Caco-2 (cell line): ENCODE measurements around the gene PAX9. TPM values are rescaled to one million over a fixed set of nuclear protein-coding genes. Genes with fewer than 3 reads are reported as not detected.

Source experiments
- BruUV-seq: library from RNA; stranded (reverse); fragments of 400-500 nt; replicated peaks from 2 replicates; lab custom pipeline; 2021; lab: Mats Ljungman, UMichigan
- CTCF ChIA-PET: fragments of 300-600 bp; sonication (Branson Sonifier 250); formaldehyde crosslinking; loops from one replicate; lab custom pipeline; 2022; ENCODE audit warnings: antibody characterized with exemption; lab: Charles Lee
- POLR2A ChIA-PET: fragments of 300-600 bp; sonication (Branson Sonifier 250); formaldehyde crosslinking; loops from one replicate; lab custom pipeline; 2022; ENCODE audit warnings: antibody characterized with exemption; lab: Charles Lee
- DNase-seq, 2 experiments: peaks; one replicate each; pipeline versions ENCODE4 v3.0.0 to v3.0.0-alpha.2; 2020 to 2022
- H3K27me3 ChIP-seq: replicated peaks from 2 replicates; pipeline ENCODE4 v1.6.0; 2011; ENCODE audit warnings: low read length; ENCODE audit not compliant: control insufficient read depth, insufficient read depth
- H3K36me3 ChIP-seq: 2 replicates; pipeline ENCODE4 v1.5.1; 2011; ENCODE audit warnings: low read length; ENCODE audit not compliant: control insufficient read depth, insufficient read depth
- H3K4me1 ChIP-seq: fragments of 250-450 bp; sonication (Bioruptor Pico); 2 replicates; pipeline ENCODE4 v1.5.1; 2020; ENCODE audit warnings: mild to moderate bottlenecking
- H3K4me3 ChIP-seq: 2 replicates; pipeline ENCODE4 v1.5.1; 2011; ENCODE audit warnings: low read depth, mild to moderate bottlenecking, control low read depth, low read length
- H3K9me3 ChIP-seq: fragments of 250-450 bp; sonication (Bioruptor Pico); 2 replicates; pipeline ENCODE4 v1.5.1; 2020; ENCODE audit warnings: mild to moderate bottlenecking, moderate library complexity
- H3K27ac Mint-ChIP-seq: one replicate; pipeline ENCODE4 v1.8.0; 2022; ENCODE audit warnings: mixed read lengths; ENCODE audit not compliant: unreplicated experiment
- H3K27me3 Mint-ChIP-seq: one replicate; pipeline ENCODE4 v1.8.0; 2022; ENCODE audit warnings: mixed read lengths; ENCODE audit not compliant: insufficient read depth, unreplicated experiment
- H3K36me3 Mint-ChIP-seq: one replicate; pipeline ENCODE4 v1.8.0; 2022; ENCODE audit warnings: mild to moderate bottlenecking, mixed read lengths; ENCODE audit not compliant: insufficient read depth, unreplicated experiment
- H3K4me1 Mint-ChIP-seq: one replicate; pipeline ENCODE4 v1.8.0; 2022; ENCODE audit warnings: low read depth, mixed read lengths; ENCODE audit not compliant: unreplicated experiment
- H3K4me3 Mint-ChIP-seq: one replicate; pipeline ENCODE4 v1.8.0; 2022; ENCODE audit warnings: mild to moderate bottlenecking, moderate library complexity, mixed read lengths; ENCODE audit not compliant: unreplicated experiment
- H3K9me3 Mint-ChIP-seq: one replicate; pipeline ENCODE4 v1.8.0; 2022; ENCODE audit warnings: mixed read lengths; ENCODE audit not compliant: unreplicated experiment
- intact Hi-C: fragments of 100-400 bp; cut with micrococcal nuclease; formaldehyde crosslinking; loops from one replicate; pipeline ENCODE4 v1.10.0; 2022; ENCODE audit not compliant: unreplicated experiment
- total RNA-seq: library from RNA; stranded (reverse); gene quantifications from 2 replicates; pipeline ENCODE4 v1.2.3, GENCODE V29; 2022
- TF ChIP-seq, protein P1 (sequence below), 2 experiments: fragments of 200-600 bp in 1 of 2; IDR thresholded peaks; 1 replicate in 1 of 2; 2 replicates in 1 of 2; pipeline versions ENCODE4 v1.5.1 to v1.8.0; 2011 to 2022; ENCODE audit warnings: antibody characterized with exemption in 1 of 2, control low read depth in 1 of 2, inconsistent platforms in 1 of 2, low read depth in 1 of 2, low read length in 1 of 2, mild to moderate bottlenecking in 1 of 2, moderate library complexity in 1 of 2; ENCODE audit not compliant: insufficient read depth in 1 of 2, severe bottlenecking in 1 of 2, unreplicated experiment in 1 of 2

PAX9 gene
- total RNA-seq, 1 experiment from 2014 or later: 6.9 TPM

DNA sequence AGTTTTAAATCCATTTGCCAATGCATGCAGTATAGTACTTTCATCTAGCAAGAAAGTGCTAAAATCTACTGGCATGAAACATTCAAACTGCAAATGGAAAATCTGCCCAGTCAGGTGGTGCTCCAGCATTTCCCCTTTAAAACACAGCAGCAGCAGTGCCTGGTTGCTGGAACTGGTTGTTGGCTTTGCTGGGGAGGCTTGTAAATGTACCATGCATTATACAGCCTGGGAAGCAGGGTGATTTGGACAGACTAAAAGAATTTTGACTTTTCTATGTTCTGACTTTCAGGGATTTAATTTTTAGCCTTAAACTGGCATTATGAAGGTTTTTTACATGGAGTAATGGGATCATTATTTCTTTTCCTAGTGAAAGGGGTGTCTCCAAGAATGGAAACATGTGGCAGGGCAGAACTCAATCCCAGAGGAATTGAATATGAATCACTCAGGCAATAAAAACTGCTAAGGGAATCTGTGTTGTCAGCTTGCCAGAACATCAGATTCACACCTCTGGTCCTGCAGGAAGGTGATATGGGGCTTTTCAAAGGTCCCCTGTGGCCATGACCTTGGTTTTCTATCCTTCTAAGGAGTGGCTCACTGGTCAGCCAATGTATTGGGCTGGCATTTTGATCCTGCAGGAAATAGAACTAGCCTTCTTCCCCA is 9.0 kb upstream of the PAX9 start:
- Mint-ChIP-seq H3K27ac (no peak overlapping the region), H3K4me3 (no peak overlapping the region), H3K9me3 (no peaks in the 10 kb centered on the region), H3K4me1 (peaks cover 6% of the 10 kb centered on the region), H3K36me3 (peaks cover 6% of the 10 kb centered on the region), H3K27me3 (no peaks in the 10 kb centered on the region)
- ChIA-PET CTCF (no interaction called here), POLR2A (no interaction called here)
- Histone ChIP-seq H3K9me3 (no peaks in the 10 kb centered on the region), H3K4me1 (0 out of 2 replicates have a peak, but pooled peaks cover 4% of the 10 kb centered on the region), H3K4me3 (no peak overlapping the region), H3K27me3 (no peaks in the 10 kb centered on the region), H3K36me3 (no peaks in the 10 kb centered on the region)
- intact Hi-C loops: no loop called here
- no TSS peak for BruUV-seq
- TF ChIP-seq, protein P1, sequence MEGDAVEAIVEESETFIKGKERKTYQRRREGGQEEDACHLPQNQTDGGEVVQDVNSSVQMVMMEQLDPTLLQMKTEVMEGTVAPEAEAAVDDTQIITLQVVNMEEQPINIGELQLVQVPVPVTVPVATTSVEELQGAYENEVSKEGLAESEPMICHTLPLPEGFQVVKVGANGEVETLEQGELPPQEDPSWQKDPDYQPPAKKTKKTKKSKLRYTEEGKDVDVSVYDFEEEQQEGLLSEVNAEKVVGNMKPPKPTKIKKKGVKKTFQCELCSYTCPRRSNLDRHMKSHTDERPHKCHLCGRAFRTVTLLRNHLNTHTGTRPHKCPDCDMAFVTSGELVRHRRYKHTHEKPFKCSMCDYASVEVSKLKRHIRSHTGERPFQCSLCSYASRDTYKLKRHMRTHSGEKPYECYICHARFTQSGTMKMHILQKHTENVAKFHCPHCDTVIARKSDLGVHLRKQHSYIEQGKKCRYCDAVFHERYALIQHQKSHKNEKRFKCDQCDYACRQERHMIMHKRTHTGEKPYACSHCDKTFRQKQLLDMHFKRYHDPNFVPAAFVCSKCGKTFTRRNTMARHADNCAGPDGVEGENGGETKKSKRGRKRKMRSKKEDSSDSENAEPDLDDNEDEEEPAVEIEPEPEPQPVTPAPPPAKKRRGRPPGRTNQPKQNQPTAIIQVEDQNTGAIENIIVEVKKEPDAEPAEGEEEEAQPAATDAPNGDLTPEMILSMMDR (IDR thresholded peaks at IDR 0.05; ENCODE audit: insufficient read depth in 1 of 2, low read depth in 1 of 2, low read length in 1 of 2, severe bottlenecking in 1 of 2, unreplicated experiment in 1 of 2): no peak
- no peak for DNase-seq

DNA sequence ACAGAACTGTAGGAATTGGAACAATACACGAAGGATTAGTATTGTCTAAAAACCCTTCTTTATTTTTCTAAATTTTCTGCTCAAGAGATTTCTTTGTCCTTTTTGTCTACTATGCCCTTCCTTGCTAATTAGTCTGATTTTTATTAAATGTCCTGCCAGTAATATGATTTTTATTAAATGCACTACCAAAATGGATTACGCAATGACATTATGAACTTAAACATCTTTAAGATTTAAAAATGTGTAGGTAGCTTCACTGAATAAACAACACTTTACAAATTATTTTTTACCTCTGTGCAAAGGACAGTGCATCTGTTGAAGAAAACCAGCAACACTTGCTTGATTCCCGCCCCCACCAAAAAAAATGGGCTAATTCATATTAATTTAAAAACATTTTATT is 8.2 kb upstream of the PAX9 start:
- Mint-ChIP-seq H3K4me3 (no peak overlapping the region), H3K4me1 (peaks cover 1% of the 10 kb centered on the region), H3K27me3 (no peaks in the 10 kb centered on the region), H3K27ac (no peak overlapping the region), H3K36me3 (peaks cover 6% of the 10 kb centered on the region), H3K9me3 (no peaks in the 10 kb centered on the region)
- Histone ChIP-seq H3K4me3 (no peak overlapping the region), H3K36me3 (no peaks in the 10 kb centered on the region), H3K27me3 (no peaks in the 10 kb centered on the region), H3K4me1 (0 out of 2 replicates have a peak, but pooled peaks cover 3% of the 10 kb centered on the region), H3K9me3 (no peaks in the 10 kb centered on the region)
- ChIA-PET CTCF (no interaction called here), POLR2A (no interaction called here)
- intact Hi-C loops: no loop called here
- no TSS peak for BruUV-seq
- DNase-seq: no peak
- TF ChIP-seq, protein P1 (IDR thresholded peaks at IDR 0.05; ENCODE audit: insufficient read depth in 1 of 2, low read depth in 1 of 2, low read length in 1 of 2, severe bottlenecking in 1 of 2, unreplicated experiment in 1 of 2): no peak

DNA sequence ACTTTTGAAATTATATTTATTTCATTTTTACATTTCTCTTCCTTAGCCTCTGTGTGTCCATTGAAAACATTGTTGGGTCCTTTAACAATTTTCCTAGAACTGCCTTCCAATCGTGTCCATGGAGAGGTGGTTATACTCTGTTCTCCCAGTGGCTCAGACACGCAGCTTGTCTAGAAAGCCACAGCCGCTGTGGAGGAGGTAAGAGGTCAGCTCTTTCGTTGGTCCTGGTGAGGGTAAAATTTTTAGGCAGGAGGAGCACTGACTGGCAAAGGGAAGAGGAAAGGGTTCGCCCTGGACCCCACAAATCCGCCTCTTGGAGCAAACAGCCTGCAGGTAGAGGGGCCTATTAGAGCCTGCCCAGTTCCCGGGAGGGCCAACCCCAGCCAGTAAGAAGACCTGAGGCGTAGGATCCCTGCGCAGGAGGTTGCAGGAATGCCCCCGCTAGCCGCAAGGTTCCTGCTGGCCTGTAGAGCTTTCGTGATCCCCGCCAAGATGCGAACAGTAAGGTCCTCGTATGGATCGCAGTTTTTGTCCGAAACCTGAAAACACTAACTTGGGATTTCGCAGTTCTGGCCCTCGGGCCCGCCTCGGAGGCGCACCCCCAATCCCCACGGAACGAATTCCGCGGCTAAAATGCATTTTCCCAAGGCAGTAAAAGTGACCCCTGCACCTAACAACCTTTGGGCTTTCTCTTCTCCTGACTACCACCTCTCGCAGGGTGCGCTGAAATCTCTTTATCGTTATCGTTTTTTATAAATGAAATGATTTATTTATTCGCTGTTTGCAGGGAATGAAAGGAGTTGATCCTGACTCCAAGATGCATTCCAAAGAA is 7.5 kb upstream of the PAX9 start:
- Mint-ChIP-seq H3K9me3 (no peaks in the 10 kb centered on the region), H3K4me3 (no peak overlapping the region), H3K36me3 (peaks cover 6% of the 10 kb centered on the region), H3K27ac (no peak overlapping the region), H3K27me3 (no peaks in the 10 kb centered on the region), H3K4me1 (no peaks in the 10 kb centered on the region)
- H3K36me3 ChIP-seq: no peaks in the 10 kb centered on the region
- intact Hi-C loops: no loop called here
- no peak overlapping the region for H3K4me3 ChIP-seq
- no TSS peak for BruUV-seq
- H3K9me3 ChIP-seq: no peaks in the 10 kb centered on the region
- H3K4me1 ChIP-seq: no peaks in the 10 kb centered on the region
- POLR2A ChIA-PET: no interaction called here
- CTCF ChIA-PET: no interaction called here
- TF ChIP-seq, protein P1 (IDR thresholded peaks at IDR 0.05; ENCODE audit: insufficient read depth in 1 of 2, low read depth in 1 of 2, low read length in 1 of 2, severe bottlenecking in 1 of 2, unreplicated experiment in 1 of 2): no peak
- DNase-seq: no peak
- no peaks in the 10 kb centered on the region for H3K27me3 ChIP-seq
